ENCODE results near the gene CDK4.

The CDK4 gene

GRCh38 chr12:57718641-57719528 lies 33.2 kb downstream of the CDK4 start:
- Histone ChIP-seq H3K27me3 (ENCODE audit: insufficient read depth, poor library complexity, severe bottlenecking) (no peaks in the 10 kb centered on the region), H3K27ac (replicated peaks) (no peak overlapping the region), H3K4me3 (replicated peaks; ENCODE audit: insufficient read depth, low read length) (no peak overlapping the region)
- DNase-seq (ENCODE audit: low read depth in 1 of 2, low spot score in 1 of 2), result no peak
- TF ChIP-seq GABPA (IDR thresholded peaks at IDR 0.05; ENCODE audit: low read depth) (no peak), CTCF (IDR thresholded peaks at IDR 0.05; ENCODE audit: insufficient read depth, low read length) (no peak), SPI1 (IDR thresholded peaks at IDR 0.05; ENCODE audit: borderline replicate concordance, low read depth) (no peak), REST (IDR thresholded peaks at IDR 0.05; ENCODE audit: insufficient replicate concordance, low read depth) (no peak), POLR2AphosphoS5 (IDR thresholded peaks at IDR 0.05; ENCODE audit: low read depth) (no peak)

GRCh38 chr12:57717846-57718640 lies 34.1 kb downstream of the CDK4 start:
- no peak overlapping the region for H3K4me3 ChIP-seq (replicated peaks; ENCODE audit: insufficient read depth, low read length)
- DNase-seq (ENCODE audit: low read depth in 1 of 2, low spot score in 1 of 2), result no peak
- TF ChIP-seq CTCF (IDR thresholded peaks at IDR 0.05; ENCODE audit: insufficient read depth, low read length) (no peak), GABPA (IDR thresholded peaks at IDR 0.05; ENCODE audit: low read depth) (no peak), REST (IDR thresholded peaks at IDR 0.05; ENCODE audit: insufficient replicate concordance, low read depth) (no peak), POLR2AphosphoS5 (IDR thresholded peaks at IDR 0.05; ENCODE audit: low read depth) (no peak), SPI1 (IDR thresholded peaks at IDR 0.05; ENCODE audit: borderline replicate concordance, low read depth) (no peak)
- H3K27me3 ChIP-seq (ENCODE audit: insufficient read depth, poor library complexity, severe bottlenecking), result no peaks in the 10 kb centered on the region
- no peak overlapping the region for H3K27ac ChIP-seq (replicated peaks)

- no peak overlapping the region for H3K4me3 ChIP-seq (replicated peaks; ENCODE audit: insufficient read depth, low read length)
- no peak overlapping the region for H3K27ac ChIP-seq (replicated peaks)
- no peak for DNase-seq (ENCODE audit: low read depth in 1 of 2, low spot score in 1 of 2)
- no peak for TF ChIP-seq REST (IDR thresholded peaks at IDR 0.05; ENCODE audit: insufficient replicate concordance, low read depth)
- no peak for TF ChIP-seq SPI1 (IDR thresholded peaks at IDR 0.05; ENCODE audit: borderline replicate concordance, low read depth)
- no peak for TF ChIP-seq GABPA (IDR thresholded peaks at IDR 0.05; ENCODE audit: low read depth)
- TF ChIP-seq CTCF (IDR thresholded peaks at IDR 0.05; ENCODE audit: insufficient read depth, low read length), result no peak
- TF ChIP-seq POLR2AphosphoS5 (IDR thresholded peaks at IDR 0.05; ENCODE audit: low read depth), result no peak
- no peaks in the 10 kb centered on the region for H3K27me3 ChIP-seq (ENCODE audit: insufficient read depth, poor library complexity, severe bottlenecking)
These were observed 35.0 kb downstream of the CDK4 start for GRCh38 chr12:57717131-57717530.

Measured in HL-60 (cell line).